ENCODE results near the gene SCAF1. TPM values are rescaled to one million over a fixed set of nuclear protein-coding genes. Genes with fewer than 3 reads are reported as not detected.
A peak's percentile ranks its signal among the peaks of the same experiment; 100 is the strongest.

SCAF1 gene
- total RNA-seq, 1 experiment from 2014 or later = 22.7 TPM

- no peaks in the 10 kb centered on the region for H3K9me3 ChIP-seq
- peaks cover 29% of the 10 kb centered on the region for H3K36me3 ChIP-seq
- DNase-seq = no peak
Measured at GRCh38 chr19:49669516-49669915, 27.5 kb downstream of the SCAF1 start.

GRCh38 chr19:49672131-49672919 is 30.3 kb downstream of the SCAF1 start:
- Histone ChIP-seq H3K36me3 (peaks cover 29% of the 10 kb centered on the region), H3K9me3 (no peaks in the 10 kb centered on the region), H3K4me3 (no peak overlapping the region), H3K27me3 (no peaks in the 10 kb centered on the region)
- peak; percentile 72 for DNase-seq

More at GRCh38 chr19:49669516-49669915, 27.5 kb downstream of the SCAF1 start:
- Histone ChIP-seq H3K4me3 (no peak overlapping the region), H3K27me3 (no peaks in the 10 kb centered on the region)

GRCh38 chr19:49676136-49676783 is 34.3 kb downstream of the SCAF1 start:
- peak; percentile 88 for DNase-seq
- Histone ChIP-seq H3K36me3 (peaks cover 27% of the 10 kb centered on the region), H3K27me3 (no peaks in the 10 kb centered on the region), H3K9me3 (no peaks in the 10 kb centered on the region), H3K4me3 (peak overlapping the region; percentile 49)

GRCh38 chr19:49676784-49677230 is 34.8 kb downstream of the SCAF1 start:
- Histone ChIP-seq H3K27me3 (no peaks in the 10 kb centered on the region), H3K4me3 (peak overlapping the region; percentile 98), H3K36me3 (peaks cover 32% of the 10 kb centered on the region)

GRCh38 chr19:49677231-49677900 is 35.4 kb downstream of the SCAF1 start, which contains the start of gene PRMT1:
TSS of gene PRMT1 (plus strand) at chr19:49677271. CDS start at chr19:49677281, 10 bp downstream.
- Histone ChIP-seq H3K4me3 (peak within 1 kb of the TSS; percentile 98), H3K27me3 (no peaks in the 10 kb centered on the region), H3K36me3 (peaks cover 34% of the 10 kb centered on the region), H3K9me3 (no peaks in the 10 kb centered on the region)
- DNase-seq = peak; percentile 70

More at GRCh38 chr19:49676784-49677230, 34.8 kb downstream of the SCAF1 start:
- DNase-seq = peak; percentile 100
- H3K9me3 ChIP-seq = no peaks in the 10 kb centered on the region

GRCh38 chr19:49677901-49678674 is 36.1 kb downstream of the SCAF1 start:
- H3K9me3 ChIP-seq = no peaks in the 10 kb centered on the region
- H3K36me3 ChIP-seq = peaks cover 38% of the 10 kb centered on the region
- H3K27me3 ChIP-seq = no peaks in the 10 kb centered on the region
- peak; percentile 73 for DNase-seq
- H3K4me3 ChIP-seq = peak overlapping the region; percentile 98

- Histone ChIP-seq H3K27me3 (no peaks in the 10 kb centered on the region), H3K36me3 (peaks cover 47% of the 10 kb centered on the region), H3K4me3 (peak overlapping the region; percentile 5; the same call in 1 of the 2 replicates), H3K9me3 (no peaks in the 10 kb centered on the region)
- DNase-seq = no peak
Measured at GRCh38 chr19:49678985-49679770, 37.2 kb downstream of the SCAF1 start.

GRCh38 chr19:49679771-49680413 is 37.9 kb downstream of the SCAF1 start:
- Histone ChIP-seq H3K36me3 (peaks cover 54% of the 10 kb centered on the region), H3K27me3 (no peaks in the 10 kb centered on the region), H3K9me3 (no peaks in the 10 kb centered on the region), H3K4me3 (no peak overlapping the region)
- DNase-seq = no peak

GRCh38 chr19:49680421-49681351 is 38.7 kb downstream of the SCAF1 start:
- DNase-seq = peak; percentile 85
- Histone ChIP-seq H3K27me3 (no peaks in the 10 kb centered on the region), H3K36me3 (peaks cover 60% of the 10 kb centered on the region), H3K4me3 (no peak overlapping the region), H3K9me3 (no peaks in the 10 kb centered on the region)

- Histone ChIP-seq H3K4me3 (no peak overlapping the region), H3K9me3 (no peaks in the 10 kb centered on the region), H3K27me3 (no peaks in the 10 kb centered on the region), H3K36me3 (peaks cover 68% of the 10 kb centered on the region)
- DNase-seq = no peak
Measured at GRCh38 chr19:49681830-49682229, 39.8 kb downstream of the SCAF1 start.

GRCh38 chr19:49682274-49682673 is 40.3 kb downstream of the SCAF1 start:
- no peak for DNase-seq
- H3K4me3 ChIP-seq = no peak overlapping the region
- peaks cover 66% of the 10 kb centered on the region for H3K36me3 ChIP-seq
- no peaks in the 10 kb centered on the region for H3K9me3 ChIP-seq
- no peaks in the 10 kb centered on the region for H3K27me3 ChIP-seq

GRCh38 chr19:49683814-49684250 is 41.8 kb downstream of the SCAF1 start:
- no peak for DNase-seq
- no peak overlapping the region for H3K4me3 ChIP-seq
- no peaks in the 10 kb centered on the region for H3K9me3 ChIP-seq
- no peaks in the 10 kb centered on the region for H3K27me3 ChIP-seq
- H3K36me3 ChIP-seq = peaks cover 71% of the 10 kb centered on the region

GRCh38 chr19:49684251-49684982 is 42.4 kb downstream of the SCAF1 start:
- DNase-seq = no peak
- peaks cover 71% of the 10 kb centered on the region for H3K36me3 ChIP-seq
- H3K4me3 ChIP-seq = no peak overlapping the region
- no peaks in the 10 kb centered on the region for H3K9me3 ChIP-seq
- no peaks in the 10 kb centered on the region for H3K27me3 ChIP-seq
